HK-2 (cell line): ENCODE data around the gene SLC39A11.

Experiments
- DNase-seq: peaks from one replicate; pipeline ENCODE4 v3.0.0-alpha.2; 2018; ENCODE audit not compliant: unreplicated experiment

The SLC39A11 gene

DNA sequence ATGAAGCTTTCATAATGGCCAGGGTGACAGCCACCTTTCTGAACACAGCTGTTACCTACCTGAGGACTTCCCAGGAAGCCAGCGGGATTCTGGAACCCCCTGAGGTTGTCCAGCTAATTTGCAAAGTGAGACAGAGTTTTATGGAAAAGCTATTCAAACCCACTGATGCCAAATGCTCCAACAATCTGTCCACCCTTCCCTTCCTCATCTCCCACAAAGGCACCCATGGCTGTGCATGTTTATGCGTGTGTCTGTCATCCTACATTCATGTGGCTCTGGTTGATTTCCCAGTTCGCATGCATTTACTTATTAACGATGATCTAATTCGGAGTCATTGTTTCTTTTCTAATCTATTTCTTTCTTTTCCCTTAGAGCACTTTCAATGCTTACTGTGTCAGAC is 217.1 kb downstream of the SLC39A11 start:
- no peak for DNase-seq

DNA sequence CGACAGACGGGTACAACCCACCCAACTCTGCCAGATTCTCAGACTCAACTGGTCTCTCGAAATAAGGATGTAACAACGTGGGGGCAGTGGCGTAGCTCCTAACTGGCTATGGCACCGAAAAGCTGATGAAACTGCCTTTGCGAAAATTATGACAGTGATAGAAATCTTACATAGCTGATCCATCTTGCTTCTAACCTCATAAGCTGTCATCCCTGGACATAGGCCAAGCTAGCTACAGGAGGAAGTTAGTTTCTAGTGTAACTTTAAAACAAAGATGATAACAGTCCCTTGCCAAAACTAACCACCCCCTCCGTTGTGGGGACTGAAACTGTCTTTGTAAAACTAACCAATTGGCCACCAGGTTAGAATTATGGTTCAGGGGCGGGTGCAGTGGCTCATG is 220.1 kb downstream of the SLC39A11 start:
- DNase-seq = no peak

GRCh38 chr17:72870367-72870985 is 222.0 kb downstream of the SLC39A11 start:
- no peak for DNase-seq

DNA sequence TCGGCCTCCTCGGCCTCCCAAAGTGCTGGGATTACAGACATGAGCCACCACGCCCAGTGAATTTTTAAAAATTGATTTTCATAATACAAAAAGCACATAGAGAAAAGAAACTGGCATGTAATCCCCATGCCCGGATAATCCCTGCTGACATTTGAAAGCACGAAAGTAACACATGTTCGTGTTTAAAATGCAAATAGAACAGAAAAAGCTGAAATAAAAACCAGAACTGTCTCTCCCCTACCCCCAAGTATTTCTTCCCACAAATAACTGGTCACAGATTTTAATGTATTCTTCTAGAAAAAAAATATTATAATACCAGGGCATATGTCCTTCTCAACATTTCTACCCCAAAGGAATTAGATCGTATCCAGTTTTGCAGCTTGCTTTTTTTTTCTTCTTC is 222.9 kb downstream of the SLC39A11 start:
- no peak for DNase-seq

- no peak for DNase-seq
Observed at GRCh38 chr17:72865954-72866353, 226.5 kb downstream of the SLC39A11 start.

DNA sequence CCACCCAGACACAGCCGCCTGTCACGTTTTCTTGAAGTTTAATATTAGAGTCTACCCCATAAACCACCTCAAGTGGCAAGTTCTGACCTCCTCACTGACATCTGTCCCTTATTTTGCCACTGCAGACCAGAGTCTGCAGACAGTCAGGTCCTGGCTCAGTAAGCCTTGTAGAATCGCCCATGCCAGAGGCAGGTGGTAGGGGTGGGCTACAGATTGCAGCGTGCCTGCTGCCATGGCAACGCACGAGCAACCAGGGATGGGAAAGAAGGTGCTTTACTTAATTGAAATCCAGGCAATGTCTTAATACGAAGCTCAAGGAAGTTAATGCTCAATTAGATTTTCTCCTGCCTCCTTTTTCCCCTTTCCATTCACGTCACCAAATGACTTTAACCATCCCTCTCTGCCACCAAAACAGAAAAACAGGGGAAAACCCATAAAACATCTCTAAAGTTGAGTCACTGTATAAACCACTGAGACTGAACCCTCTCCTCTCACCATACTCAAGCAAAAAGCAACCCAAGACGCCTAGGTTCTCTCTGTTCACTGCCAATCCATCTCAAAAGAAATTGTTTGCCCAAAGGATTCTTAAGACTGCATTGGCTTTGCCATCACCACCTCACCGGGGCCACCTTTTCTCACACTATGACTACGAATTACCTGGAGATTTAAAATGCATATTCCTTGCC is 228.8 kb downstream of the SLC39A11 start:
- DNase-seq = no peak

GRCh38 chr17:72862276-72862999 is 230.1 kb downstream of the SLC39A11 start:
- DNase-seq = no peak

GRCh38 chr17:72861811-72862210 is 230.7 kb downstream of the SLC39A11 start:
- DNase-seq = no peak

DNA sequence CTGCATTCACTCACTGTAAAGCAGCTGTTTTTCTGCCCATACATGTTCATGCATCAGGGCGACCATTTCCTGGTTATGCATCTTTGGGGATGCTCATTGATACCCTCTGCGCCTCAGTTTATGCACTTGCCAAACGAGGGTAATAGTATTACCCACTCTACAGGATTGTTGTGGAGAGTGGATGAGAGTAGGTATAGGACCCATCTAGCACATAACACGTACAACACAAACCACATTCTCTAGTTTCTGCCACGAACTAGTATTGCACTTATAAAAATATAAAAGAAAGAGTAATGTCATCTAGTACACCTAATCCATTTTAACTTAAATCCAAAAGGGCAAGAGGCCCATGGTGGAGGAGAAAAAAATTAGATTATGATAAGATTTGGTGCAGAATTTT is 231.7 kb downstream of the SLC39A11 start:
- DNase-seq = no peak

- no peak for DNase-seq
Observed at GRCh38 chr17:72858826-72859495, 233.5 kb downstream of the SLC39A11 start.

GRCh38 chr17:72853440-72854415 is 238.8 kb downstream of the SLC39A11 start:
- DNase-seq = no peak

- DNase-seq = no peak
Observed at GRCh38 chr17:72852277-72852938, 240.1 kb downstream of the SLC39A11 start.

GRCh38 chr17:72850410-72851118 is 241.9 kb downstream of the SLC39A11 start:
- DNase-seq = no peak

DNA sequence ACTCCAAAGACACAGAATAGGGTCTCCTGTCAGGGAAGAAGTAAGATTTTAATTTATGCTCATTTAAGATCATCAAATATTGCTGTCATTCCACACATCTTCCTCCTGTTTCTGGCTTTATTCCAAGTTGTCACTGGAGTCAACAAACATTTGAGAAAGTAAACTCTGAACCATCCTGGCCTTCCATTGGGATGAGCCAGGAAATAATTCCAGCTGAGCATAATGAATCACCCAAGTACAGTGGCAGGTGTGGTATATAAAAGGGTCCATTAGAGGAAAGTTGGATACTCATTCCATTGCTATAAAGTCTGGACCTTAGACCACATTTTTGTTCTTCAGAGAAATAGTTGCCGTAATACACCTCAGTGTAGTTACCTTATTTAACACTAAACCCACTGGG is 246.1 kb downstream of the SLC39A11 start:
- no peak for DNase-seq

DNA sequence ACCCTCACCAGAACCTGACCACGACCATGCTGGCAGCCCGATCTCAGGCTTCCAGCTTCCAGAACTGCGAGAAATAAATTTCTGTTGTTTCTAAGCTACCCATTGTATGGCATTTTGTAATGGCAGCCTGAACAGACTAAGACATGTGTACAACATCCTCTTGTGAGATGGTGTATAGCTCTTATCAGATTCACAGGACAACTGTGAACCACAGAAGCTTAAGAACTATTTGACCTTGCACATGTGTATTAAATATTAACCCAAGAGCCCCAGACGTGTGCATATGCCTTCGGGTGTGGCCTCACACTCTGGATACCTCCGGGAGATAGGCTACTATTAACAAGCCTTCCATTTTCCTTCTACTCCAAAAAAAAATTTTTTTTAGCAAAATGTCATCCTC is 248.9 kb downstream of the SLC39A11 start:
- DNase-seq = no peak

- no peak for DNase-seq
Observed at GRCh38 chr17:72840019-72840418, 252.5 kb downstream of the SLC39A11 start.

- no peak for DNase-seq
Observed at GRCh38 chr17:72839131-72839725, 253.3 kb downstream of the SLC39A11 start.

DNA sequence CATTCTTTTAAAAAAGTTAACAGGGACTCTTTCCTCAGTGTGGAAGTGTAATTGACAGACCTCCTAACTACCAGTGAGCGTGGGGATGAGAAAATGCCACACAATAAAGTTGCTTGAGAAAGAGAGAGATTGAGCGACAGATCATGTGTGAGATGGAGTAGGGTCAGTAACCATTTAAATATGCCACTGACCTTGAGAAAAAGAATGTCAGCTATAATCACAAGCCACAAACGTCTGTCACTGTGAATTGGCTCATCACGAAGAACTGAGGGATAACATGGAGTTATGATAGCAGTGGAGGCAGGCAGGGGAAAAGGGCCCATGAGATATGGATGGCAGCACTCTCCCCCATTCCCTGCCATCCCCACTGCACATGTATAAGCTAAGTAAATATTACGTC is 253.9 kb downstream of the SLC39A11 start:
- DNase-seq = no peak

DNA sequence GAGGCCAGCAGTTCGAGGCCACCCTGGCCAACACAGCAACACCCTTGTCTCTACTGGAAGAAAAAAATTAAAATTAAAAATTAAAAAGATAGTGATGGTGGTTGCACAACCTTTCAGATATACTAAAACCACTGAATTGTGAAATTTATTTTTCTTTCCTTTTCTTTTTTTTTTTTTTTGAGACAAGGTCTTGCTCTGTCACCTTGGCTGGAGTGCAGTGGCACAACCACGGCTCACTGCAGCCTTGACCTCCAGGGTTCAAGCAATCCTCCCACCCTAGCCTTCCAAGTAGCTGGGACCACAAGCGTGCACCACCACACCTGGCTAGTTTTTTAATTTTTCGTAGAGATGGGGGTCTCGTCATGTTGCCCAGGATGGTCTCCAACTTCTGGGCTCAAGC is 254.4 kb downstream of the SLC39A11 start:
- no peak for DNase-seq

DNA sequence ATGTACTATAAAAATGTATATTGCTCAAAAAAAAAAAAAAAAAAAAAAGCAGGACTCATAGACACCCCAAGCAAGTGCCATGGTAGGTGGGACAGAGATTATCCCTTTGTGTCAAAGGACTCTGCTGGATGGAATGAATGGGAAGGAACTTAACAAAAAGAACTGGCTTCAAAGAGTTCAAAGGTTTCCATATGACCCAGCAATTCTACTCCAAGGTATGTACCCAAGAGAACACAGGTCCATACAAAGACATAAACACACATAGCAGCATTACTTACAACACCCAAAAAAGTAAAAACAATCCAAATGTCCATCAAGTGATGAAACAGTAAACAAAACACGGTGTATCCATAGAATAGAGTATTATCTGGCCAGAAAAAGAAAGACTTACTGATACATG is 255.2 kb downstream of the SLC39A11 start:
- no peak for DNase-seq
